ENCODE data around the gene TRPM3. TPM values are rescaled to one million over a fixed set of nuclear protein-coding genes. Genes with fewer than 3 reads are reported as not detected.

The TRPM3 gene
- total and polyA plus RNA-seq, 2 of the 8 experiments (the other 6 are each of a cell fraction or from before 2014, with no cell fraction given) = 2.4 to 10.9 TPM

DNA sequence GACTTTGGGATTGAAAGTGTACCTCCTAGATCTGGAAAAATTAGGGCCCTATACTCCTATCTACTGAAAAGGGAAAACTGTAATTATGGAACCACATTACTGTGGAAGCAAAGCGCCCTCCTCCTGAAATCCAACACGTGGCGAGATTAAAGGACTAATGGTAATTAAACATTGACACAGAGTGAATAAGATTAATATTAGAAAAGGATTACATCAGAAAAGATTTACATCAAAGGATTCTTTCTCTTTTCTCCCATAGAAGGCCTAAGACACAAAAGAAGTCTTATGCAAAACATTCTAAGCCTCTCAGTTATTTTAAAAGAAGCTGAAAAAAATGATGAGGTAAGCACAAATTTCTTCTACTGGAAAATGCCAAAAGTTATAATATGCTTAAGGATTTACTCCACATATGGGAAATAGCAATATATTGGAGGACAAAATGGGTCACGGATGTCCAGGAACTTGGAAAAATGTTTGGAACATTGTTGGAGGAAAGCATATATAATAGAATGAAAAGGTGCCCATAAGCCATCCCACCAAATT, 227.8 kb downstream of the TRPM3 start:
- Histone ChIP-seq H3K9ac (replicated peaks in 1 of 4; ENCODE audit: extremely low read depth in 1 of 4, low read depth in 3 of 4, low read length in 3 of 4) (no peak overlapping the region), H3K79me1 (ENCODE audit: low read depth, low read length) (no peaks in the 10 kb centered on the region), H3K36me3 (ENCODE audit: control insufficient read depth in 2 of 4, insufficient read depth in 4 of 4, low read length in 3 of 4) (no peaks in the 10 kb centered on the region), H3K56ac (replicated peaks; ENCODE audit: insufficient read length, low read depth, low read length) (no peak overlapping the region), H2BK120ac (replicated peaks; ENCODE audit: low read depth, low read length) (no peak overlapping the region), H3K23ac (ENCODE audit: insufficient read length) (no peak overlapping the region), H3K14ac (ENCODE audit: insufficient read length) (no peak overlapping the region), H2BK20ac (ENCODE audit: low read length) (no peak overlapping the region), H2BK15ac (ENCODE audit: low read length) (no peak overlapping the region), H3K4ac (replicated peaks; ENCODE audit: insufficient read length, low read depth, low read length) (no peak overlapping the region), H2BK12ac (ENCODE audit: low read depth, low read length) (no peak overlapping the region), H3K4me3 (ENCODE audit: extremely low read depth in 1 of 4, insufficient read depth in 2 of 4, low read depth in 3 of 4, low read length in 4 of 4) (no peak overlapping the region), H3K27me3 (replicated peaks in 1 of 4; ENCODE audit: control insufficient read depth in 3 of 4, extremely low read depth in 1 of 4, insufficient read depth in 3 of 4, low read length in 3 of 4) (no peaks in the 10 kb centered on the region), H2AK5ac (ENCODE audit: low read depth, low read length) (no peak overlapping the region), H3K18ac (ENCODE audit: extremely low read depth, low read length) (no peak overlapping the region), H3K79me2 (ENCODE audit: control insufficient read depth in 1 of 2, insufficient read depth in 2 of 2, low read length in 2 of 2) (no peaks in the 10 kb centered on the region), H3K23me2 (ENCODE audit: low read depth, low read length) (no peaks in the 10 kb centered on the region), H2BK5ac (ENCODE audit: low read depth, low read length) (no peak overlapping the region), H4K5ac (ENCODE audit: insufficient read length, low read depth, low read length) (no peak overlapping the region), H3K27ac (ENCODE audit: low read depth, low read length) (no peak overlapping the region), H2AFZ (ENCODE audit: low read length) (no peak overlapping the region), H4K20me1 (replicated peaks in 1 of 2; ENCODE audit: control insufficient read depth in 1 of 2, insufficient read depth in 2 of 2, low read length in 2 of 2) (no peaks in the 10 kb centered on the region), H3K4me1 (replicated peaks in 1 of 4; ENCODE audit: control insufficient read depth in 3 of 4, insufficient read depth in 4 of 4, low read length in 3 of 4) (no peaks in the 10 kb centered on the region), H3K9me3 (ENCODE audit: insufficient read depth in 2 of 2, low read depth in 1 of 2, low read length in 1 of 2) (no peaks in the 10 kb centered on the region), H4K8ac (ENCODE audit: extremely low read depth, insufficient read depth, low read length) (no peak overlapping the region), H4K91ac (replicated peaks; ENCODE audit: insufficient read length, low read length) (no peak overlapping the region), H3K4me2 (ENCODE audit: insufficient read depth in 1 of 2, low read depth in 2 of 2, low read length in 2 of 2) (no peak overlapping the region)
- DNase-seq (ENCODE audit: low read depth in 1 of 2, low spot score in 2 of 2) = no peak
- CTCF ChIA-PET (ENCODE audit: partially characterized antibody) = no interaction called here
- WGBS, 2 experiments (ENCODE audit: extremely low coverage in 1 of 2, insufficient coverage in 1 of 2, insufficient read length in 1 of 2, insufficient replicate concordance in 2 of 2, low coverage in 1 of 2, low lambda C conversion rate in 2 of 2, missing lambda C conversion rate in 1 of 2) = 81% methylated on average over 4 of the region's 4 CpGs; no CpG with 5 or more reads in 1 of the 2 experiments
- POLR2A ChIA-PET (ENCODE audit: partially characterized antibody) = no interaction called here
- no peak for FAIRE-seq
- TF ChIP-seq CBX8 (IDR thresholded peaks at IDR 0.05; ENCODE audit: borderline replicate concordance, low read depth, low read length) (no peak), MAFK (IDR thresholded peaks at IDR 0.05; ENCODE audit: low read depth, low read length) (peak; percentile 93)

Measured in H1 (cell line).